Subcutaneous abdominal adipose tissue (tissue), 5 donors: Measurements from ENCODE around the gene LRRTM4.

Source experiments
- H3K27ac ChIP-seq: one replicate; pipeline ENCODE4 v1.7.0; 2013; ENCODE audit warnings: low read depth, mild to moderate bottlenecking, inconsistent platforms, low read length, moderate library complexity
- H3K27me3 ChIP-seq, 5 donors: one replicate each; pipeline ENCODE4 v1.7.0; 2013; ENCODE audit warnings: low read length in 5 of 5, inconsistent platforms in 1 of 5; ENCODE audit not compliant: control insufficient read depth in 5 of 5, insufficient read depth in 4 of 5
- H3K36me3 ChIP-seq, 5 donors: one replicate each; pipeline ENCODE4 v1.7.0; 2013; ENCODE audit warnings: low read length in 5 of 5; ENCODE audit not compliant: control insufficient read depth in 5 of 5, insufficient read depth in 5 of 5
- H3K4me1 ChIP-seq, 5 donors: one replicate each; pipeline ENCODE4 v1.7.0; 2013; ENCODE audit warnings: low read length in 5 of 5, mild to moderate bottlenecking in 3 of 5, moderate library complexity in 1 of 5; ENCODE audit not compliant: control insufficient read depth in 5 of 5, insufficient read depth in 5 of 5
- H3K4me3 ChIP-seq, 5 donors: one replicate each; pipeline ENCODE4 v1.7.0; 2013; ENCODE audit warnings: low read length in 5 of 5, low read depth in 1 of 5
- H3K9ac ChIP-seq, 5 donors: one replicate each; pipeline ENCODE4 v1.7.0; 2013; ENCODE audit warnings: low read length in 5 of 5, mild to moderate bottlenecking in 4 of 5, moderate library complexity in 3 of 5
- H3K9me3 ChIP-seq, 5 donors: one replicate each; pipeline ENCODE4 v1.7.0; 2013; ENCODE audit warnings: low read length in 5 of 5; ENCODE audit not compliant: control insufficient read depth in 5 of 5
- donor health status: healthy.
- donor health status: healthy.
- donor health status: healthy.
- donor health status: healthy.
- donor health status: healthy.

The LRRTM4 gene

GRCh38 chr2:77018219-77018618 lies 504.0 kb downstream of the LRRTM4 start:
- H3K4me1 ChIP-seq = peaks cover 0 to 5% (median 2%) of the 10 kb centered on the region in 5 donors
- H3K9me3 ChIP-seq = no peaks in the 10 kb centered on the region
- H3K27ac ChIP-seq = no peak overlapping the region
- no peaks in the 10 kb centered on the region for H3K27me3 ChIP-seq
- no peaks in the 10 kb centered on the region for H3K36me3 ChIP-seq
- H3K9ac ChIP-seq = no peak overlapping the region
- no peak overlapping the region for H3K4me3 ChIP-seq

GRCh38 chr2:77017355-77017745 lies 504.8 kb downstream of the LRRTM4 start:
- Histone ChIP-seq H3K9ac (no peak overlapping the region), H3K4me3 (no peak overlapping the region), H3K27me3 (no peaks in the 10 kb centered on the region), H3K9me3 (no peaks in the 10 kb centered on the region), H3K4me1 (peaks cover 0 to 9% (median 5%) of the 10 kb centered on the region in 5 donors), H3K36me3 (no peaks in the 10 kb centered on the region), H3K27ac (no peak overlapping the region)

GRCh38 chr2:77016443-77017354 lies 505.5 kb downstream of the LRRTM4 start:
- Histone ChIP-seq H3K36me3 (no peaks in the 10 kb centered on the region), H3K9me3 (no peaks in the 10 kb centered on the region), H3K27ac (no peak overlapping the region), H3K9ac (no peak overlapping the region), H3K4me3 (no peak overlapping the region), H3K27me3 (no peaks in the 10 kb centered on the region), H3K4me1 (peaks cover 0 to 9% (median 5%) of the 10 kb centered on the region in 5 donors)

- Histone ChIP-seq H3K4me3 (no peak overlapping the region), H3K27me3 (no peaks in the 10 kb centered on the region), H3K9me3 (peaks cover 0 to 3% (median 0%) of the 10 kb centered on the region in 5 donors), H3K36me3 (no peaks in the 10 kb centered on the region), H3K4me1 (peaks cover 0 to 9% (median 5%) of the 10 kb centered on the region in 5 donors), H3K9ac (no peak overlapping the region), H3K27ac (no peak overlapping the region)
These were observed 508.2 kb downstream of the LRRTM4 start for GRCh38 chr2:77013953-77014352.

GRCh38 chr2:77013457-77013856 lies 508.7 kb downstream of the LRRTM4 start:
- H3K9me3 ChIP-seq = peaks cover 0 to 3% (median 0%) of the 10 kb centered on the region in 5 donors
- no peak overlapping the region for H3K9ac ChIP-seq
- no peak overlapping the region for H3K27ac ChIP-seq
- no peak overlapping the region for H3K4me3 ChIP-seq
- no peaks in the 10 kb centered on the region for H3K27me3 ChIP-seq
- peaks cover 0 to 9% (median 5%) of the 10 kb centered on the region in 5 donors for H3K4me1 ChIP-seq
- no peaks in the 10 kb centered on the region for H3K36me3 ChIP-seq

- peaks cover 0 to 3% (median 0%) of the 10 kb centered on the region in 5 donors for H3K9me3 ChIP-seq
- H3K4me3 ChIP-seq = no peak overlapping the region
These were observed 512.9 kb downstream of the LRRTM4 start for GRCh38 chr2:77009307-77009706.

GRCh38 chr2:77008853-77009252 lies 513.3 kb downstream of the LRRTM4 start:
- H3K4me1 ChIP-seq = peaks cover 0 to 9% (median 5%) of the 10 kb centered on the region in 5 donors
- no peaks in the 10 kb centered on the region for H3K27me3 ChIP-seq
- no peak overlapping the region for H3K27ac ChIP-seq
- H3K9me3 ChIP-seq = peaks cover 0 to 3% (median 0%) of the 10 kb centered on the region in 5 donors
- no peaks in the 10 kb centered on the region for H3K36me3 ChIP-seq
- H3K4me3 ChIP-seq = no peak overlapping the region
- H3K9ac ChIP-seq = no peak overlapping the region

More at GRCh38 chr2:77009307-77009706, 512.9 kb downstream of the LRRTM4 start:
- no peaks in the 10 kb centered on the region for H3K36me3 ChIP-seq
- no peak overlapping the region for H3K9ac ChIP-seq
- no peaks in the 10 kb centered on the region for H3K27me3 ChIP-seq
- H3K4me1 ChIP-seq = peaks cover 0 to 9% (median 5%) of the 10 kb centered on the region in 5 donors
- H3K27ac ChIP-seq = no peak overlapping the region

GRCh38 chr2:77007686-77008085 lies 514.5 kb downstream of the LRRTM4 start:
- no peaks in the 10 kb centered on the region for H3K36me3 ChIP-seq
- H3K4me3 ChIP-seq = no peak overlapping the region
- H3K9me3 ChIP-seq = peaks cover 0 to 3% (median 0%) of the 10 kb centered on the region in 5 donors
- H3K27ac ChIP-seq = no peak overlapping the region
- no peak overlapping the region for H3K9ac ChIP-seq
- H3K4me1 ChIP-seq = no peaks in the 10 kb centered on the region
- H3K27me3 ChIP-seq = no peaks in the 10 kb centered on the region

- Histone ChIP-seq H3K9me3 (peaks cover 0 to 3% (median 0%) of the 10 kb centered on the region in 5 donors), H3K9ac (no peak overlapping the region), H3K4me3 (no peak overlapping the region), H3K27me3 (no peaks in the 10 kb centered on the region), H3K4me1 (no peaks in the 10 kb centered on the region), H3K36me3 (no peaks in the 10 kb centered on the region), H3K27ac (no peak overlapping the region)
These were observed 516.7 kb downstream of the LRRTM4 start for GRCh38 chr2:77005522-77005921.

GRCh38 chr2:77001895-77002294 lies 520.3 kb downstream of the LRRTM4 start:
- H3K9me3 ChIP-seq = no peaks in the 10 kb centered on the region
- no peaks in the 10 kb centered on the region for H3K4me1 ChIP-seq
- no peak overlapping the region for H3K4me3 ChIP-seq

More at GRCh38 chr2:77001895-77002294, 520.3 kb downstream of the LRRTM4 start:
- Histone ChIP-seq H3K27me3 (no peaks in the 10 kb centered on the region), H3K27ac (no peak overlapping the region), H3K36me3 (no peaks in the 10 kb centered on the region), H3K9ac (no peak overlapping the region)
